Measurements from ENCODE around the gene PIK3R3.
"Not testable (repeated sequence)": the region's sequence is repeated elsewhere in the genome, so short reads cannot be mapped to it uniquely, and the experiment has no call there.

PIK3R3 gene

GRCh38 chr1:46062651-46063319 is 69.6 kb downstream of the PIK3R3 start:
- no peak for DNase-seq

- no peak for DNase-seq
Observed at GRCh38 chr1:46061146-46061545, 71.3 kb downstream of the PIK3R3 start.

GRCh38 chr1:46058936-46059335 is 73.5 kb downstream of the PIK3R3 start:
- DNase-seq: no peak

GRCh38 chr1:46057781-46058180 is 74.6 kb downstream of the PIK3R3 start:
- no peak for DNase-seq

- DNase-seq: not testable (repeated sequence)
Observed at GRCh38 chr1:46057215-46057614, 75.2 kb downstream of the PIK3R3 start.

GRCh38 chr1:46056325-46056724 is 76.1 kb downstream of the PIK3R3 start:
- DNase-seq: no peak

GRCh38 chr1:46053734-46054133 is 78.7 kb downstream of the PIK3R3 start:
- no peak for DNase-seq

- DNase-seq: no peak
Observed at GRCh38 chr1:46044116-46044515, 88.3 kb downstream of the PIK3R3 start.

GRCh38 chr1:46043458-46044017 is 88.9 kb downstream of the PIK3R3 start:
- peak; percentile 79 for DNase-seq

GRCh38 chr1:46041974-46042373 is 90.5 kb downstream of the PIK3R3 start:
- DNase-seq: no peak

- no peak for DNase-seq
Observed at GRCh38 chr1:46041551-46041950, 90.9 kb downstream of the PIK3R3 start.

GRCh38 chr1:46039571-46040052 is 92.8 kb downstream of the PIK3R3 start:
- no peak for DNase-seq

- peak; percentile 90 for DNase-seq
Observed at GRCh38 chr1:46036894-46037839, 95.3 kb downstream of the PIK3R3 start.

- no peak for DNase-seq
Observed at GRCh38 chr1:46034601-46035516, 97.6 kb downstream of the PIK3R3 start.

- peak; percentile 45 for DNase-seq
Observed at GRCh38 chr1:46030876-46031660, 101.4 kb downstream of the PIK3R3 start.

GRCh38 chr1:46030074-46030870 is 102.2 kb downstream of the PIK3R3 start:
- peak; percentile 37 for DNase-seq

GRCh38 chr1:46027788-46028573 is 104.4 kb downstream of the PIK3R3 start:
- peak; percentile 32 for DNase-seq

GRCh38 chr1:46026531-46026930 is 105.9 kb downstream of the PIK3R3 start:
- DNase-seq: peak; percentile 30

GRCh38 chr1:46021046-46021996 is 111.1 kb downstream of the PIK3R3 start:
- no peak for DNase-seq

Data from islet precursor cell (in vitro differentiated cells).